ENCODE data around the gene EMILIN1.

The EMILIN1 gene

DNA sequence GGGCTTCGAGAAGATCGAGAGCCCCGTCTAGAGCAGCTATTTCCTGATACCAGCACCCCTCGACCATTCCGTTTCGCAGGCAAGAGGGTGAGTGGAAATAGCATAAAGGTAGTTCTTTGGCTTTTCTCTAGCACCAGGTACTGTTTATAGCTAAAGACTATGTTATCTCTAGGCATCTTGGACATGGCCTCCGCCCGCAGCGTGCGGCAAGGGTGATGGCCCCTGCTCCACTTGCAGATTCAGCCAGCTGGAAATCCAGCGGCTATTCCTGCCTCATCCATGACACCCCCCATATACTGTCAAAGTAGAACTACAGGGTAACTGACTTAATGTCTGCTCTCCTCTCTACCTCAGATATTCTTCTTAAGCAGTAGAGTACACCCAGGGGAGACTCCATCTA, 23.7 kb upstream of the EMILIN1 start:
- DNase-seq: no peak

DNA sequence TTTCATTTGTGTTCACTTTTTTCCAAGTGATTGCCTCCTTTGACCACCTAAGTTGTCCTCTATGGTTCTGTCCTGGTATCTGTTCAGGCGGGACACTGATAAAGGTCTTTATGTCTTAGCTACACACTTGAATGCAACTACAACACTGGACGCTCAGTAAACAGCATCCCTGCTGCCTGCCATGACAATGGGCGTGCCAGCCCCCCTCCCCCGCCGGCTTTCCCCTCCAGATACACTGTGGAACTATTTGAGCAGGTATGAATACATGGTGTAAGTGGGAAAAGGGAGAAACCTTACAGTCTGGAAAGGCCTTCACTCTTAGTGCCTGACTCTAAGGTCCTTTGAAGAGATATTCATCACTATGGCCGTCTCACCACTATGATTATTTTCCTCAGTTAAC, 21.2 kb upstream of the EMILIN1 start:
- no peak for DNase-seq

DNA sequence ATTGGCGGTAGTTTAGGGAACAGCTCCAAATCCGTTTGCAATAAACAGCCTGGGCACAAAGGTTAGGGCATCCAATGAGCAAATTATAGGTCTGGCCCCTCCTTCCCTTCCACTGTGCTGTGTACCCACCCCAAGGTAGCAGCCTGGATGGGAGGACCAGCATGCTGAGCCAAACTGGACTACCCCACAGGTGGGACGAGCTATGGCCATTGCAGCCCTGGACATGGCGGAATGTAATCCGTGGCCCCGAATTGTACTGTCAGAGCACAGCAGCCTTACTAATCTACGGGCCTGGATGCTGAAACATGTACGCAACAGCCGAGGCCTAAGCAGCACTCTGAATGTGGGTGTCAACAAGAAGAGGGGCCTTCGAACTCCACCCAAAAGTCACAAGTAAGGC, 20.2 kb upstream of the EMILIN1 start:
- no peak for DNase-seq

DNA sequence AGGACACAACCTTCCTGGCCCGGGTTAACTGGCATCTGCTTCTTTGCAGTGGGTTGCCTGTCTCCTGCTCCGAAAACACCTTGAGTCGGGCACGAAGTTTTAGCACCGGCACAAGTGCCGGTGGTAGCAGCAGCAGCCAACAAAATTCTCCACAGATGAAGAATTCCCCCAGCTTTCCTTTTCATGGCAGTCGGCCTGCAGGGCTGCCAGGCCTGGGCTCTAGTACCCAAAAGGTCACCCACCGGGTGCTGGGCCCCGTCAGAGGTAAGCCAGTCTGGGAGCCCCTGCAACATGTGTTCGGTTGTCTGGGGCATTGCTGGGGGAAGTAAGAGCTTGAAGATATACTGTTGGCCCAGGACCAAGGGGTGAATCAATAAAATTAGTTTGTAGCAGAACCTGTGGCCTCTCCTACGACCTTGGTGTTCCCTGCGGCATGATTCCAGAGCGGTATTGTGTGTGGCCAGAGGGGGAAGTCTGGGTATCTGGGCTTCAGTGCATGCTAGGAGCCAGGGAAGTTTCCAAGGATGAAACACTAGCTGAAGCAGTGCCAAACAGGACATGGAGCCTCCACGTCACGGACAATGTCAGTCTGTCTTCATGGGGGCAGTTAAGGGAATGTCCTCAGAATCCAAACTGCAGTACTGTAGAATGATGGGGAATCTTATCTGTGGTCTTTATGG, 19.1 kb upstream of the EMILIN1 start:
- DNase-seq: no peak

DNA sequence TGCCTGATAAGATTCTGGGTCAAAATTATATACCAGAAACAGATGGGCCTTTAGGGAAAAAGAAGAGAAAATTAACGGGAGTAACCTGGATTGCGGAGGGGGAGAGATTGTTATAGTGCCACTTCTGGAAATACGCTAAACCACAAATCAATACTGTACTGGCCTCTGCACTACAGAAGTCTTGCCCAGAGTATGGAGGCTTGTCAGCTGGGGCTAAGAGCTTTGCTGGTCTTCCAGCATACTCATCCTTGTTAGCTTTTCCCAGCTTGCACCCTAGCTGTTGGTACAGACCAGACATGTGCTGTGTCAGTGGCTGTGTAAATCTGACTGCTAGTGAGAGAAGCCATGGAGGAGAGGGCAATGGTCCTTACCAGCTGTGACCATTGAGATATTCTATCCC, 18.1 kb upstream of the EMILIN1 start:
- no peak for DNase-seq

DNA sequence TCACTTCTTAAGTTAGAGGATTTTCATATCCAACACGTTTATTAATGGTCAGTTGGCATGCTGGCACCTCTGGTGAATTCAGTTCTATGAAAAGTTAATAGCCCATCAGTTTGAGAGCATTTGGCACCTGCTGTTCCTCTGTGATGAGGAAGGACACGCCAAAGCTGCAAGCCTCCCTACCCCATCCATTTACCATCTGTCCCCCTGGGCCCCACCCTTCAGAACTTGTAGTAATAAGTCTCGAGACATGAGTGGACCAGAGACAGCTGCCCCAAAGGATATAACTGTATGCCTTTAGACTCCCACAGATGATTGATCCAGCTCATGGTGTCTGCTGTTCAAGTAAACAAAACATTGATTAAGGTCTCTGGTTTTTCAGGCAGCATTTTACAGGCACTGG, 13.3 kb upstream of the EMILIN1 start:
- DNase-seq: no peak

DNA sequence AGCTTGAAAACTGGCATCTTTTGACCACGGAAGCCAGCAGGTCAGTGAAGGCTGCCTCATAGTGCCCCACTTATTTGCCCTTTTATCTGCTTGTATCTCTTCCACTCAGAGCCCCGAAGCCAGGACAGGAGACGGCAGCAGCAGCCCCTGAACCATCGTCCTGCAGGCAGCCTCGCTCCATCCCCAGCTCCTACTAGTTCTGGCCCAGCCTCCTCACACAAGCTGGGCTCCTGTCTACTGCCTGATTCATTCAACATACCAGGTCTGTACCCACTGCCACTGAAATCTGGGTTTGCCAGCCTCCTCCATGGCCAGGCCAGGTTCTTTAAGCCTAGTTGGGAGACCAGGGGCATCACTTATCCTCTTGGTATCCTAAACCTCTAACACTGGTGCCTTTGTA, 11.0 kb upstream of the EMILIN1 start:
- DNase-seq: no peak

DNA sequence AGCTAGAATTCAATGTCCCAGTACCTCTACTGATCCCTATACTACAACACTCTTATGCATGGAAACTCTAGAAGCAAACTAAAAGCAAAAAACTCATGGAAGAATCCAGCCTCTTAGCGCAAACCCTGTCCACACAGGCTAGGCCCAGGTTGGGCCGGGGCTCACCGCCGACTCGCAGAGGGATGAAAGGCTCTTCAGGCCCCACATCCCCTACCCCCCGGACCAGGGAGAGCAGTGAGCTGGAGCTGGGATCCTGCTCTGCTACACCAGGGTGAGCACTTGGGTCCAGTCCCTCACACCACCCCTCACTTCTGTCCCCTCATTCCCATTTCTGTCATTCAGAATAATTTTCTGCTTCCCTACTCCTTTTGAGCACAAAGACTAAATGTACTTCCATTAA, 9.0 kb upstream of the EMILIN1 start:
- no peak for DNase-seq

DNA sequence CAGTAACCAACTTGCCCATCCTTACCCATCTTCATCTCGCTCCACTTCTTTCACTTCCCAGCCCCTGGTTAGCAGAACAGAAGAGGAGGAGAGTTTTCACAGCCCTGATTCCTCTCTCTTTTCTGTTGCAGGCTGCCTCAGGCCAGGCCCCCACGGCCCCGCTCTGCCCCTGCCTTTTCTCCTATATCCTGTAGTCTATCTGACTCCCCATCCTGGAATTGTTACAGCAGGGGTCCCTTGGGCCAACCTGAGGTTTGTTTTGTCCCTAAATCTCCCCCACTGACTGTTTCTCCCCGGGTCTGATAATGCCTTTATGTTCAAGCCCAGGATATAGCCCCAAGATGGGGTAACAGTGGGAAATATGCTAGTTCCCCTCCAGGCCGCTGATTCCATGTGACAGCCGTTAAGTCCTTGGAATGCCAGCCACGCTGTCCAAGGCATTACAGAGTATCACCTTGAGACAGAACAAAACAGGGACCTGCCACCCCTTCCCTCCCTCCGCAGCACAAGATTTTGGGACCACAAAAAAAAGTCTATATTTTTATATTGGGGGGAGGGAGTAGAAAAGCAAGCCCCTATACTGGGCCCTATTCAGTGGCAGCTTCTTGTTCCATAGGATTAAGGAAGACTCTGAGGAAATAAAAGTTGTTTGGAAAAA, 8.3 kb upstream of the EMILIN1 start:
- no peak for DNase-seq

DNA sequence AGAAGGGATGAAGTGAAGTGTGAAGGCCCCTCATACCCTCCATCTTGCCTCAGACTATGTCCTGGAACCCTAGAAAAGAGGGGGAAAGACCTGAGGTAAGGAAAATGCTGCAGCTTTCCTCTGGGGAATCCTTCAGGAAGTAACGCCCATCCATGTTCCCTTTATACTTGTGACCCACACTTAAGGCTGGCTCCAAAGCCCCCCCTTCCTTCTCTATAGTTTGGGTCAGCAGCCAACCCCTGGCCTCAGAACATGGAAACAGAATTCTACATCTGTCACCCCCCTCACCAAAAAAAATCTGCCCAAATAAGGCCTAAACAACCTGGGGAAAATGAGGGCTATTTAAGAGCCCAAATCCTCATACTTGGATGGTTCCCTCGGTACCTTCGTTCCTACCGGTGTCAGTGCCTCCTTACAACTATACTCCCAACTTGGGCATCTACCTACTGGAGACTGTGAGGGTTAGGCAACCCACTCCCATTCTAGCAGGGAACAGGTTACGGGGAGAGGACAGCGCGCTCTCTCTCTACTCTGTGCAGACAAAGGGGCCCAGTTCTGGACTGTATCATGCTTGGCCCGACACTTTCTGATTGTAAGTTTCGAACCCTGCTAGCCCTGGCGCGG, 7.7 kb upstream of the EMILIN1 start:
- no peak for DNase-seq

DNA sequence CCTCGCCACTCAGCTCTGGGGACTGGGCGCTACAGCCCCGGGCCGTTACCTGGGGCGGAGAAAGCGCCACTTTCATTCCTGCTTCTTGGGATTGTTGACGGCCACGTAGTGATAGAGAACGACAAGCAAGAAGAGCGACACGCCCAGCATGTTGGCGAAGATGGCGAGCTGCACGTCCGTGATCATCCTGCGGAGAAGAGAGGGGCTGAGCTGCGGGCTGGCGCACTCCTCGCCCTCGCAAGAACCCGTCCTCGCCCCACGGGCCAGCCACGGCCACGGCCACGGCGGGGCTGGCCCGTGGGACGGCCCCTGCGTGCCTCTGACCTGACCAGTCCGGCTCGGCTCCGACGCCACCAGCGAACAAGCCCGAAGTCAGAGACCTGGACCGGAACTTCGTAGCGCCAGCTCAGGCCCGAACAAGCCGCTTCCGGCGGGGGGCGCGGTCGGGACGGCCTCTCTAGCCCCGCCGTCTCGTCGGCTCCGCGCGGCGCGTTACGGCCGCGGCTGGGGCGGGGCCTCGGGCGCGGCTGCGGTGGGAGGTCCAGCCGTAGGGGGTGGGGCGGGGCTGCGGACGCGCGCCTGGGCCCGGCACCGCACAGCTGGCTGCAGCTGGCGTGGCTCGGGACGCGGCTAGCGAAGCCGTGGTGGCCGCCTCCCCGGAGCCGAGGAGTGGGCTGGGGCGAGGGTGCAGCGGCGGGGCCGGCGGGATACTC, 7.0 kb upstream of the EMILIN1 start, which contains the start of gene OST4:
Gene OST4 (minus strand): TSS at position 378 of the 713 bp plus-strand sequence.
- peak; percentile 92 for DNase-seq

DNA sequence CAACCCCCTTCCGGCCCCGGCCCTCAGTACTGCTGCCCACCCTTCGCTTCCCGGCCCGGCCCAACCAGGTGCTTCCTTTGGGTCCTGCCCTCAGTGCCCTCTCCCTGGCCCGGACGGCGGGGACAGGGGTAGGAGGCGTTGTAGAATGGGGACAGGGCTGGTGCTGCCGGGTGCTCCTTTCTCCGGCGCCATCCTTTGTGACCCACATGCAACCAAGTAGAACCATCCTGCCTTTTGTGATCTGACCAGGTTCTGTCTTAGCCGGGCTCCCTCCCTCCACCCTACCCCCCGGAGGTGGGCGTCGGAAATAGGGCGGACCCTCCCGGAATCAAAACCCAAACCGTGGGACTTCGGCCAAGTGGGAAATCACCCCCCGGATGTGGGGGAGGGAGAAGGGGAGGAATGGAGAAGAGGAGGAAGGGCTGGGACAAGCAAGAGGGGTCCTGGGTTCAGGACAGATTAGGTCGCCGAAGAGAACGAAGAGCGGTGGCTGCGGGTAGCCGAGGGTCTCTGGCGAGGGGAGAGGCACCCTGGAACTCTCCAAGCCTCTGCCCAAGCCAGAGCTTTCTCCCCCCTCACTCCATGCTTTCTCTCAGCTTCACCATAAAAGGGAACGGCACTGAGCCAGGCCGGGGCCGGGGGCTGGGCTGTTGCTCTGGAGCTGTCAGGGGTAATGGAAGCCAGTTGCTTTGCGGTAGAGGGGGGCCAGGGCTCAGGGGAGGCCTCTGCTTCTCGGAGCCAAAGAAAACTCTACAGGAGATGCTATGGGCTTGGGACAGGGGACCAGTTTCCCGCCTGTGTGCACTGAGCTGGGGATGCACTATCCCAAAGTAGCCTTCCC, 6.2 kb upstream of the EMILIN1 start:
- DNase-seq: peak; percentile 48

DNA sequence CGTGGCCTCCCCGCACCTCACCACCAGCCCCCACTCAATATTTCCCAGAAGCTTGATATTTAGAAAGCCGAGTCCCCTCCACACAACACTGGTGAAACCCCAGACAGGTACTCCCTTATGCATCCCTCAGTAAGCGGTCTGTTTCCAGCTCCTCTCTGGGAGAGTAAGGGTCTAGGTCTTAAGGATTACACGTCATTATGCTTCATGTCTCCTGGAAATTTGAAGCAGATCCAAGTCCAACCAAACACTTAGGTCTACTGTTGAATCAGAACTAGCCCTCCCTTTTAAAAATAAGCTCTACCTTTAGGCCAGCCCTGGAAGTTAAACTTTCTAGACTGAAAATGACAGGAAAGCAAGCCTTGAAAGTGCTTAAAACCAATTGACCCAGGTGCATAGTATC, 5.5 kb upstream of the EMILIN1 start:
- DNase-seq: no peak

DNA sequence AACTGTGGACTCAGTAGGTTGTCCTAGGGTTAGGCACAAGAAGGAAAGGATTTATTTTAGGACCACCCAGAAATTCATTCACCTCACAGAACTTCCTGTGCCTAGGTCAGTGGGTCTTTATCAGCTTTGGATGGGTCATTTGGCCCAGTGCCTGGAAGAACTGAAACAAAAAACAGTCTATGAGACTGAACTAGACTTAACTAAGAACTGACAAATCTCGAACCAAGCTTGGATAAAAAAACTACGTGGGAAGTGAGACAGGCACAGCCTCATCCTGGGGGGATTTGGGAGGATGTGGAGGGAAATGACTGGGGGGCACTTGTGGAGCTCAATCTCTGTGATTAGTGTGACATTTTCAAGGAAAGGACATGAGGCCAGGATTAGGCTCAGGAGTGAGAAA, 4.6 kb upstream of the EMILIN1 start:
- no peak for DNase-seq

DNA sequence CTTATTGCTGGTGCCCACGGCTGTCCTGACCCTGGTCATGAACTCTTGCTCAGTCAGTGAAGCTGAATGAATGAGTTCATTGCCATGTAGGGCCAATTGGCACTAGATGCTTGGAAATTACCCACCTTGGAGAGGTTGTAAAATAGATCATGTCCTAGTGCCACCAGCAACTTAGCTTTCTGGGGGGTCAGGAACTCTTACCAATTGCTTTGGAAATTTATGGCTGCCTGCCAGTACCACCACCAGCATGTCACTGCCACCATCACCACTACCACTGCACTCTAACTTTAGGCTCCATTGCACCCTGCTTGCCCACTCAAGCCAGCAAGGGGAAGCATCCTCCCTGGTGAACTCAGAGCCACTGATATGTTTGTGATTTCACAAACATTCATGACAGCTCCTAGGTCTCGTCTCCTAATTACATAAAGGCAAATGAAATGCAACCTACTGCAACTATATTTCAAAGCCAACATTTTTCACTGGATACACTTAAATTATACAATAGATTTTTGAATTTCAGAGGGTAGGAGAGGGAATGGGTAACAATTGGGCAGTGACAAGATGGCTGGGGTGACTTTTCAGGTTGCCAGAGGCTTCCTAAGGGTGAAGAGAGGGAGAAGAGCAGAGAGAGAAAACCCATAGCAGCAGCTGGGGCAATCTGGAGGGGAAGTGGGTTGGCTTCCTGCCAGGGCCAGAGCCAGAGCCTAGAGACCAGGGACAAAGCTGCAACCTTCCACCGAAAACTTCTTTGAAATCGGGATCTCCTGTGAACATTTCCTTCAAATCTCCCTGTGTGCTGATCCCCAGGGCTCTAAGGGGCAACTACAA, 3.5 kb upstream of the EMILIN1 start:
- DNase-seq: peak; percentile 40

DNA sequence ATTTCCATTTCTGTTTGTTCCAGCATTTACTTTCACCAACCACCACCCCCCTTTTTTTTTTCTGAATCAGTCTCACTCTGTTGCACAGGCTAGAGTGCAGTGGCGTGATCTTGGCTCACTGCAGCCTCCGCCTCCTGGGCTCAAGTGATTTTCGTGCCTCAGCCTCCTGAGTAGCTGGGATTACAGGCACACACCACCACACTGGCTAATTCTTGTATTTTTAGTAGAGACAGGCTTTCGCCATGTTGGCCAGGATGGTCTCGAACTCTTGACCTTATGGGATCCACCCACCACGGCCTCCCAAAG, 2.9 kb upstream of the EMILIN1 start:
- DNase-seq: peak; percentile 36

DNA sequence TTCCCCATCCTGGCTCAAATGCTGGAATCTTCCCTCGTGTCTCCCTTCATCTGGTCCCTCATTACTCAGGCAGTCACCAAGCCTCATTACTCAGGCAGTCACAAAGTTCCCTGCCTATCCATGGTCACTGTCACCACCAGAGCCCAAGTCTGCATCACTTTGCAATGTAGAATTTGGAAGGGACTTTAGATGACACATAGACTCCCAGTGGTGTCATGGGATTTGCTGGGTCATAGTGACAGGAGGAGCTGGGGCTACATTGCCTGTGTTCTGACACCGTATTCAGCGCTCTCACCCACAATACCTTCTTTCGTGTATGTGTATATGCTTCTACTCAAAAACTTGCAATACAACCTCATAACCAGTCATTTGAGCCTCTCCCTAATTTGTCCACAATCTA, 2.1 kb upstream of the EMILIN1 start:
- DNase-seq: no peak

DNA sequence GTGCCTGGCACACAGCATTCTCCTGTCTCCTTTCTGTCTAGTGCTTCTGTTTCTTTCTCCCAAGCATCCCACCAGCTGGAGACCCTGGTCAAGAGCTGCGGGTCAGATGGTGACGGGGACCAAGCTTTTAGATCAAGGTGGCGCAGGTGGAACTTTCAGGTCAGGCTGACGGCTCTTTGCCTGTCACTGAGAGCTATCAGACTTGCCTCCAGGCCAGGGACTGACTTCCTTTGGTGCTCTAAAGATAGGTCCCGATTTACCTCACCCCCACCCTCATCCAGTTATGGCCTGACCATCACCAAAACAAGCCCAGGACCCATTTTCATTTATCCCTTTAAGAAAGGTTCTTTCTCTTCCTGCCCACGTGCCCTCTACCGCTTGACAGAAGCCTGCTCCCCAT, 1.2 kb upstream of the EMILIN1 start:
- no peak for DNase-seq

DNA sequence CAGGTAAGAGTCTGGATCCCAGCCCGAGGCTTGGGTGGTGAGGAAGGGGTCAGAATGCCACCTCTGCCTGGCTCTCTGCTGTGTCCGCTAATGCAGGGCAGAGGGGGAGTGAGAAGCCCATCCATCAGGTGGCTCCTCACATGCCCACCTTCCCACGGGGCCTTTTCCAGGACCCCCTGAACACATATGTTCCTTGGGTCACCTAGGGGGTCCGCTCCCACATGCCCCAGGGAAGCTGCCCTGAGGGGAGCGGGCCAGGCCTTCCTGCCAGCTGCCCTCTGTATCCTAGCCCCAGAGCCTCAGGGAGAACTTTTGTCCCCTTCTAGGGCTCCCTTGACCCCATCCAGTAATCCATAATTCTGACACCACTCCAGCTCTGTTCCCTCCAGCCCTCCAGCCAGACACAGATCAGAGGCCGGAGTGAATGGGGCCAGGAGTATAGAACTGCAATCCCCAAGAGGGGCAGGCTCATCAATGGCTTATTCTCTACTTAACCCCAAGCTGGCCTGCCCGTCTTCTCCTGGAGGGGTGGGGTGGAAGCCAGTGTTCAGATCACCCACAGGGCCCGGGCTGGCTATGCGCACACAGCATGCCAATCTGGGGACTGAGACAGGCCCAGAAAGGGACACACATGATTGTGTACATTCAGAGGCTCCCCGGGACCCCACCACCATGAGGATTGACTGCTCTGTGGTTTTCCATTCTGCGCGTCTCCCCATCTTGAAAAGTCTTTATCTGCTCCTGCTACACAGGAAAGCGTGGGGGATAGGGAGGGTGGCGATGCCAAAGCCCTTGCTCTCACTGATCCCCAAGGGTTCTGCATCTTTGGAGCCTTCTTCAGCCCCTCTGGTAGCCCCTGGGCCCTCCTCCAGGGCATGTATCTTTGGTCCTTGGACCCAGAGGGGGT, 1.1 kb downstream of the EMILIN1 start:
- DNase-seq: no peak

DNA sequence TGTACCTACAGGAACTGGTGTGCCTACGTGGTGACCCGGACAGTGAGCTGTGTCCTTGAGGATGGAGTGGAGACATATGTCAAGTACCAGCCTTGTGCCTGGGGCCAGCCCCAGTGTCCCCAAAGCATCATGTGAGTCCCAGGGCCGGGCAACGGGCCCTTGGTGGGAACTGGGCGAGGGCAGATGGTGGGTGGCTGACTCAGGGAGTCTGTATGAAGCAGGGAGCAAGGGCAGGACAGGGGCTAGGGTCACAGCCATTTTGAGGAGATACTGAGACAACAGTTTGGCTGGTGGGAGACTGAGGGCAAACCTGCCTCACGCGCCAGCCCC, 1.7 kb downstream of the EMILIN1 start:
- DNase-seq: no peak

DNA sequence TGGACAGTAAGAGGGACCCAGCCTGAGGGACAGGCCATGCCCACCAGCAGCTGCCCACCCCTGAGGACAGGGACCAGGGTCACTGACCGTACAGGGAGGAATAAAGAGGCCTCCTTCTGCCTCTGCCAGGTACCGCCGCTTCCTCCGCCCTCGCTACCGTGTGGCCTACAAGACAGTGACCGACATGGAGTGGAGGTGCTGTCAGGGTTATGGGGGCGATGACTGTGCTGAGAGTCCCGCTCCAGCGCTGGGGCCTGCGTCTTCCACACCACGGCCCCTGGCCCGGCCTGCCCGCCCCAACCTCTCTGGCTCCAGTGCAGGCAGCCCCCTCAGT, 2.2 kb downstream of the EMILIN1 start:
- no peak for DNase-seq
